ENCODE data around the gene NXN.
"Not testable (repeated sequence)": the region's sequence is repeated elsewhere in the genome, so short reads cannot be mapped to it uniquely, and the experiment has no call there.

Gene NXN

DNA sequence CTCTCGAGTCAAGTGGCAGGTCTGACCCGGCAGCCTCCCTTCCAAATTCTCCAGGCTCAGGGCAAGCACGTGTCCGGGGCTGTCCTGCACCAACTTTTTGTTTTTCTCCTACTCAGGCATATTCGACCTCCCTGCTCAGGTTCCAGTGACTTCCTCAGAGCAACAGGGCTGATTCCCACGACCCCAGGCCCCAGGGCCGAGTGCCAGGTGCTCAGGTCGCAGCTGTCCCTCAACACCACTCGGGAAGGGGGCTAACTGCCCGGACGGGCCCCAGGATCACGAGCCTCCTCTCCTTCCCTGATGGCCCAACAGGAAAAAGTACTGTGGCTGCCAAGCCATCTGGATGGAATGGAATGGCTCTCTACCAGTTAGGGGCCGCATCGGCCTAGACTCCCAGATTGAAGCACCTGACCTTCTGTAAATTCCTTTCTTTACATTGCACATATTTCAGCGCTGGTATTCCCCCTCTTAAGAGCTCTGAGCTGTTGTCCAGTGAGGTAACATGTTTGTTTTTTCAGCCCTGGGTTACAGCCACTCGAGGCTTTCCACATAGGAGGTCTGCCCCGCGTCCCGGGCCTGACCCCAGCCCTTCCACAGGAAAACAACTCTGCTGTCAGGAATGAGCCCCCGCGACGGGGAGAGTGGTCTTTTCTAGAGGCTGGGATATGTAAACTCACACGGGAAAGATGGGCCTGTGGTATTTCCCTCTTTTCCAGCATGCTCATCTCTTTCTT is 25.0 kb downstream of the NXN start:
- Histone ChIP-seq H3K9me3 (ENCODE audit: control insufficient read depth, low read length) (no peaks in the 10 kb centered on the region), H3K27ac (ENCODE audit: insufficient read depth, low read depth, low read length, poor library complexity, severe bottlenecking) (peak overlapping the region; percentile 72), H3K4me3 (ENCODE audit: insufficient read depth, low read depth, low read length) (no peak overlapping the region), H3K27me3 (ENCODE audit: control insufficient read depth, insufficient read depth, low read length, poor library complexity, severe bottlenecking) (no peaks in the 10 kb centered on the region), H3K4me1 (ENCODE audit: control insufficient read depth, insufficient read depth, low read length) (peaks cover 16% of the 10 kb centered on the region), H3K36me3 (ENCODE audit: control insufficient read depth, insufficient read depth, low read length) (no peaks in the 10 kb centered on the region)
- 78 to 84% methylated on average over 23 of the region's 23 CpGs for WGBS, 2 experiments

DNA sequence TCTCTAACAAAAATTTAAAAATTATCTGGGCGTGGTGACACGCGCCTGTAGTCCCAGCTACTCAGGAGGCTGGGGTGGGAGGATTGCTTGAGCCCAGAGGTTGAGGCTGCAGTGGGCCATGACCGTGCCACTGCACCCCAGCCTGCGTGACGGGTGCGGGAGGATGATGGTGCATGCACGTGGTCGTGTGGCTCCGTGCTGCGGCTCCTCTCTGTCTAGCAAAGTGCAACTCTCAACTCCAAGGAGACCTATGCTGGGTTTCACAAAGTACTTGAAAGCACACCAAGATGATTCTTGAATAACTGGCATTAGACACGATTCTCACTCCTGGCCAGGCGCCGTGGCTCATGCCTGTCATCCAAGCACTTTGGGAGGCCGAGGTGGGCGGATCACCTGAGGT is 25.8 kb downstream of the NXN start:
- 93 to 95% methylated on average over 16 of the region's 16 CpGs for WGBS, 2 experiments
- peaks cover 16% of the 10 kb centered on the region for H3K4me1 ChIP-seq (ENCODE audit: control insufficient read depth, insufficient read depth, low read length)

DNA sequence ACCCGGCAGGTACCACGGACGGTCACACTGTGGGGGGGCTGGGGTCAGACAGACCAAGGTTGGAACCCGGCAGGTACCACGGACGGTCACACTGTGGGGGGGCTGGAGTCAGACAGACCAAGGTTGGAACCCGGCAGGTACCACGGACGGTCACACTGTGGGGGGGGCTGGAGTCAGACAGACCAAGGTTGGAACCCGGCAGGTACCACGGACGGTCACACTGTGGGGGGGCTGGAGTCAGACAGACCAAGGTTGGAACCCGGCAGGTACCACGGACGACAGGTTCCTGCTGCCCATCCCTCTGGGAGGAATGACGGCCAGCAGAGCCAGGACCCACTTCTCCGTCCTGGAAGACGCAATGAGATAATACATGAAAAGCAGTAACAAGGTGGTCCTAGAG is 27.0 kb downstream of the NXN start:
- not testable (repeated sequence) for H3K4me3 ChIP-seq (ENCODE audit: insufficient read depth, low read depth, low read length); H3K36me3 ChIP-seq (ENCODE audit: control insufficient read depth, insufficient read depth, low read length); H3K9me3 ChIP-seq (ENCODE audit: control insufficient read depth, low read length); H3K27me3 ChIP-seq (ENCODE audit: control insufficient read depth, insufficient read depth, low read length, poor library complexity, severe bottlenecking); H3K27ac ChIP-seq (ENCODE audit: insufficient read depth, low read depth, low read length, poor library complexity, severe bottlenecking)
- peaks cover 16% of the 10 kb centered on the region for H3K4me1 ChIP-seq (ENCODE audit: control insufficient read depth, insufficient read depth, low read length)
- 93 to 94% methylated on average over 15 of the region's 18 CpGs for WGBS, 2 experiments

More for the DNA sequence above, 25.8 kb downstream of the NXN start:
- H3K4me3 ChIP-seq (ENCODE audit: insufficient read depth, low read depth, low read length) = no peak overlapping the region
- H3K27me3 ChIP-seq (ENCODE audit: control insufficient read depth, insufficient read depth, low read length, poor library complexity, severe bottlenecking) = no peaks in the 10 kb centered on the region
- no peaks in the 10 kb centered on the region for H3K36me3 ChIP-seq (ENCODE audit: control insufficient read depth, insufficient read depth, low read length)
- no peak overlapping the region for H3K27ac ChIP-seq (ENCODE audit: insufficient read depth, low read depth, low read length, poor library complexity, severe bottlenecking)
- no peaks in the 10 kb centered on the region for H3K9me3 ChIP-seq (ENCODE audit: control insufficient read depth, low read length)

DNA sequence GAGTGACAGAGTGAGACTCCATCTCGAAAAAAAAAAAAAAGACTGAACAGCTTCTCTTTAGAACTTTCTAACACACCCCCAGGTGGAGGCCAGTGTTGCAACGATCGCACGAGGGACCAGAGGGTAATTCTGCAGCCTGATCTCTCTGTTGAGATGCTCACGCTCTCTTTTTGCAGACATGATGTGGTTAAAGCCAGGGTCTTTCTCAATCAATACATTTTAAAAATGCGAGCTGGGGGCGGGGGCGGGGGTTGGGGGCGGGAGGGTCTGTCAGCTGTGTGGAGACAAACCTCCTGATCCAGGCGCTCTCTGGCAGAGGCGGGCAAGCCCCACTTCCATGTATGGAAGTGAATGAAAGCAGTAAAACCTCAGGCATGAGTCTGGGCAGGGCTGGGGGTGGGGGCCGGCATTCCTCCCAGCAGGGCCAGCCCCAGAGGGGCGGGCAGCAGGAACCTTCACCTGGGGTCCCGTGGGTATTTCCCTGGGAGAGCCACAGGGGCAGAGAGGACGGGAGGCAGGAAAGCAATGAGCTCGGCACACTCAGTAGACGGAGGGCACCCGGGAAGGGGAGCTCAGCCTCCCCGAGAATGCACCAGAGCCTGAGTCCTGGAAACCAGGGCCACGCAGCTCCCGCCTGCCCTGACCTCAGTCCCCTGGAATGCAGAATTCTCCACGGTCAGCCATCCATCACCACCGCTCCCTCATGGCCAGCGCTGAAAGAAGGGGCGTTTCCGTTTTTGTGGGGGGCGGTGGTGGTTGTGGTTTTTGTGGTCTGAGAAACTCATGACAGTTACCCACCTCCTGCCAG is 28.0 kb downstream of the NXN start:
- H3K9me3 ChIP-seq (ENCODE audit: control insufficient read depth, low read length) = no peaks in the 10 kb centered on the region
- peak overlapping the region; percentile 98 for H3K27ac ChIP-seq (ENCODE audit: insufficient read depth, low read depth, low read length, poor library complexity, severe bottlenecking)
- H3K4me3 ChIP-seq (ENCODE audit: insufficient read depth, low read depth, low read length) = peak overlapping the region; percentile 19
- H3K36me3 ChIP-seq (ENCODE audit: control insufficient read depth, insufficient read depth, low read length) = peaks cover 3% of the 10 kb centered on the region
- H3K4me1 ChIP-seq (ENCODE audit: control insufficient read depth, insufficient read depth, low read length) = peaks cover 16% of the 10 kb centered on the region
- H3K27me3 ChIP-seq (ENCODE audit: control insufficient read depth, insufficient read depth, low read length, poor library complexity, severe bottlenecking) = no peaks in the 10 kb centered on the region
- 2 to 3% methylated on average over 27 of the region's 27 CpGs for WGBS, 2 experiments

DNA sequence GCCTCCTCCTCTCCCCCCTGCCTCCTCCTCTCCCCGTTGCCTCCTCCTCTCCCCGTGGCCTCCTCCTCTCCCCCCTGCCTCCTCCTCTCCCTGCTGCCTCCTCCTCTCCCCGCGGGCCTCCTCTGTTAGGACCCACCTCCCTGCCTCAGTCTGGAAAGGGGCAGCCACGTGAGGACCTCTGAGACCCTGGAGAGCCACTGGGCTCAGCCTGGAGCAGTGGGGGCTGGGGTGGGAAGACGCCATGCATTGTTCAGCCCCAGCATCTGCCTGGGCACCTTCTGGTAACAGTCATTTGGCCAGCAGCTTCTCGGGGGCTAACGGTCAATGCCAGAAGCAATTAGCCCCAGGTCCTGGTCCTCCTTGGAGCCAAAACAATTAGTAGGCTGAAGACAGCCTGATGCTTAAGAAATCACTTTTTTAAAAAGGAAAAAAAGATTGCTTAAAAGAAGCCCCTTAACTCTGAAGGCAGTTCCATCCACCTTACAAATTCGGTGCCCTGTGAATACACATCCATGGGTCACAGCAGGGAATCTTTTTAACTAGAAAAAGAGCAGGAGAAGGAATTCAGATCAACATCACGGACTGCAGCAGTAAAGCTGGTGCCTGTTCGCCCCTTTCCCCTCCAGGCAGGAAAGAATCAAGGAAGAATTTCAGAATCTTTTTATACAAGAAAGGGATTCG is 29.8 kb downstream of the NXN start:
- Histone ChIP-seq H3K36me3 (ENCODE audit: control insufficient read depth, insufficient read depth, low read length) (peaks cover 3% of the 10 kb centered on the region), H3K4me3 (ENCODE audit: insufficient read depth, low read depth, low read length) (no peak overlapping the region), H3K27ac (ENCODE audit: insufficient read depth, low read depth, low read length, poor library complexity, severe bottlenecking) (peak overlapping the region; percentile 58), H3K9me3 (ENCODE audit: control insufficient read depth, low read length) (no peaks in the 10 kb centered on the region), H3K4me1 (ENCODE audit: control insufficient read depth, insufficient read depth, low read length) (peaks cover 15% of the 10 kb centered on the region), H3K27me3 (ENCODE audit: control insufficient read depth, insufficient read depth, low read length, poor library complexity, severe bottlenecking) (no peaks in the 10 kb centered on the region)
- WGBS, 2 experiments = 2 to 6% methylated on average over 9 to 10 of the region's 12 CpGs

DNA sequence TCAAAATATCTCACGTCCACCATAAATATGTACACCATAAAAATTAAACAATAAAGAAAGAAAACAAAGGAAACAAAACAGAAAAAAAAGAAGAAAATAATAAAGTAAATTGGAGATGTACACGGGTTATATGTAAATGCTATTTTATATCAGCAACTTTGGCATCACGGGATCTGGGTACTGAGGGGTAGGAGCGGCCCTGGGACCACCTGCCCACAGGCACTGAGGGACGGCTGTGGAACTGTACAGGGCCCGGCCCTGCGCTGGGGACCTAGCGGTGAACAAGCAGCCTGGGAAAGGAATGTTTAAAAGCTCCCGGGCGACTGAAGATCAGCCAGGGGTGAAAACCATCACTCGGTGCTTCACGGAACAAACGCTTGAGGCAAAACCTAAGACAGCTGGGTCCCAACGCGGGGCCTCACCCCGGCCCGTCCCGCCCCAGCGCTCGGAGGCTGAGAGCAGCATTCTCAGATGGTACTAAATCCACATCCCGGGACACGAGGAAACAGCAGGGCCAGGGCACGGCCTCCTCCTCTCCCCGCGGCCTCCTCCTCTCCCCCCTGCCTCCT is 31.2 kb downstream of the NXN start:
- Histone ChIP-seq H3K36me3 (ENCODE audit: control insufficient read depth, insufficient read depth, low read length) (peaks cover 3% of the 10 kb centered on the region), H3K4me1 (ENCODE audit: control insufficient read depth, insufficient read depth, low read length) (peaks cover 10% of the 10 kb centered on the region), H3K27ac (ENCODE audit: insufficient read depth, low read depth, low read length, poor library complexity, severe bottlenecking) (no peak overlapping the region), H3K9me3 (ENCODE audit: control insufficient read depth, low read length) (no peaks in the 10 kb centered on the region), H3K27me3 (ENCODE audit: control insufficient read depth, insufficient read depth, low read length, poor library complexity, severe bottlenecking) (no peaks in the 10 kb centered on the region), H3K4me3 (ENCODE audit: insufficient read depth, low read depth, low read length) (no peak overlapping the region)
- 71 to 76% methylated on average over 22 to 24 of the region's 25 CpGs for WGBS, 2 experiments

DNA sequence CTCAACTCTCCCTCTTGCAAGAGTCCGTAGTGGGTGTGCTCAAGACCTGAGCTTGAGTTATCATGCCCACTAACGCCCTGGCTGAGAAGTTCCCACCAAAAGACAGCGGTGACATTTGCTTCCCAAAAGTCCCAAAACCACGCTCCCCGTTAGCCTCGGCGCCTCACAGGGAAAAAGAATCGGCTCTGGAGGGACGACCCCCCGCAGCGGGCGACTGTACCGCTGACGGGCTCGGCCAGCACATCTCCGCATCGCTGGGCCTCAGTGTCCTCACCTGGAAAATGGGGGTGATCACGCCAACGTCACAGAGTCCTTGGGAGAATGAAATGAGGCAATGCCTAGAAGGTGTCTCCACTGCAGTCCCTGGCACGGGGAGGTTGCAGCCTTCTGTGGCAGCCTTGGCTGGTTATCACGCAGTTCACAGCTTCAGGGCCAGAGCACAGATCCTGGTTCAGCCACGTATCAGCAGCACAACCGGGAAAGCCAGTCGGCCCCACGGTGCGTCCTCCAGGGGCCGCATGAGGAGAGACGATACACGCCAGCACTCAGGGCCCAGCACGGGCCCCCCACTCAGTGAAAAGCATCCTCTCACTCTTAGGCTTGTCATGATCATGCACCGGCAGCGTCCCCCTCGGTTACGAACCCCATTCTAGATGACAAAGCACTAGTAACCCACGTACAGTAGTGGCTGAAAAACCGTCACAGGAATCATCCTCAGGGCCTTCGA is 32.9 kb downstream of the NXN start:
- 96% methylated on average over 37 of the region's 37 CpGs for WGBS, 2 experiments
- peaks cover 10% of the 10 kb centered on the region for H3K4me1 ChIP-seq (ENCODE audit: control insufficient read depth, insufficient read depth, low read length)
- peaks cover 3% of the 10 kb centered on the region for H3K36me3 ChIP-seq (ENCODE audit: control insufficient read depth, insufficient read depth, low read length)
- no peaks in the 10 kb centered on the region for H3K27me3 ChIP-seq (ENCODE audit: control insufficient read depth, insufficient read depth, low read length, poor library complexity, severe bottlenecking)
- no peak overlapping the region for H3K27ac ChIP-seq (ENCODE audit: insufficient read depth, low read depth, low read length, poor library complexity, severe bottlenecking)
- H3K9me3 ChIP-seq (ENCODE audit: control insufficient read depth, low read length) = no peaks in the 10 kb centered on the region
- H3K4me3 ChIP-seq (ENCODE audit: insufficient read depth, low read depth, low read length) = no peak overlapping the region

DNA sequence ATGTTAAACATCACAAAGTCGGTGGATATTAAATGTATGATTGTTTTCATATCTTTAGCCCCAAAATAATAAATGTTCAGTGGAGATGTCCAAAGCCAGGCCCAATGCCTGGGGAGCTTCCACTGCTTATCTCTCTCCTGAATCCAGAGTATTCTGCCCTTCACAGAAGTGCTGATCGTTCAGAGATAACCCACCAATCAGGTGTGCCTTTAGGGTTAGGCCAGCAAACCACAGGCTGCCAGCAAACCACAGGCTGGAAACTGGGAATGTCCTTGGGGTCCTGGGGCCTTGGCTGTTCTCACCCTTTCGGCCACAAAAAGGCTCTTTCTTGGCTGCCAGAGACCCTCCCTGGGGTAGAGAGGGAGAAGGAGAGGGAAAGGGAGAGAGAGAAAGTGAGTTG is 33.9 kb downstream of the NXN start:
- H3K27me3 ChIP-seq (ENCODE audit: control insufficient read depth, insufficient read depth, low read length, poor library complexity, severe bottlenecking) = no peaks in the 10 kb centered on the region
- peaks cover 3% of the 10 kb centered on the region for H3K36me3 ChIP-seq (ENCODE audit: control insufficient read depth, insufficient read depth, low read length)
- H3K4me1 ChIP-seq (ENCODE audit: control insufficient read depth, insufficient read depth, low read length) = peaks cover 8% of the 10 kb centered on the region
- no peak overlapping the region for H3K4me3 ChIP-seq (ENCODE audit: insufficient read depth, low read depth, low read length)
- WGBS, 2 experiments = 86 to 88% methylated on average over 2 to 3 of the region's 3 CpGs
- peak overlapping the region; percentile 55 for H3K27ac ChIP-seq (ENCODE audit: insufficient read depth, low read depth, low read length, poor library complexity, severe bottlenecking)
- no peaks in the 10 kb centered on the region for H3K9me3 ChIP-seq (ENCODE audit: control insufficient read depth, low read length)

DNA sequence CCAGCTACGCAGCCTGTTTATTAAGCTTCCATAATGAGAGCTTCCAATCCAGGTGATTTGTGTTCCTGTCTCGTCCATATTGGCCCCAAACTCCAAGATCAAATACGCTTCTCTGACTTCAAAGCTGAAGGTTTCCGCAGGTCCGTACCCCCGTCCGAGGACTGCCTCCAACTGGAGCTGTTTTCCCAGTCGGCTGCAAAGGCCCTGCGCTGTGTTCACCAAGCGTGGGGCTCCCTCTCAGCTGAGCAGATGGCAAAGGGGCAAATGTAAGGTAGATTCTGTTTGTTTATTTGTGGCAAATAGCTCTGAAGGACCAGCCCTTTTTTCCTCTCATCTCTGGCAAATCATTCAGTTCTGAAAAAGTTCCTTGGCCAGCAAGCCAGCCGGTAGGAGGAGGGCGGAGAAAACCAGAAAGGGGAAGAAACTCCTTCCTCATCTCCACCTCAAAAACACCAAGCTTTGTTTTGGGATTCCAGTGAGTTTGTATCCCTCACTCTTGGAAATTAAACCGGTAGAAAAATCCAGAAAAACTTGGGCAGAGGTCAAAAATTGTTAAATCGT is 35.2 kb downstream of the NXN start:
- H3K4me3 ChIP-seq (ENCODE audit: insufficient read depth, low read depth, low read length) = no peak overlapping the region
- no peaks in the 10 kb centered on the region for H3K27me3 ChIP-seq (ENCODE audit: control insufficient read depth, insufficient read depth, low read length, poor library complexity, severe bottlenecking)
- no peak overlapping the region for H3K27ac ChIP-seq (ENCODE audit: insufficient read depth, low read depth, low read length, poor library complexity, severe bottlenecking)
- WGBS, 2 experiments = 77 to 84% methylated on average over 13 to 14 of the region's 14 CpGs
- H3K36me3 ChIP-seq (ENCODE audit: control insufficient read depth, insufficient read depth, low read length) = peaks cover 3% of the 10 kb centered on the region
- H3K4me1 ChIP-seq (ENCODE audit: control insufficient read depth, insufficient read depth, low read length) = no peaks in the 10 kb centered on the region
- no peaks in the 10 kb centered on the region for H3K9me3 ChIP-seq (ENCODE audit: control insufficient read depth, low read length)

All from ectodermal cell (in vitro differentiated cells).